GM19238 (cell line): ENCODE results near the gene LRPAP1.
"Not testable (repeated sequence)": the region's sequence is repeated elsewhere in the genome, so short reads cannot be mapped to it uniquely, and the experiment has no call there.

ENCODE experiments used
- DNase-seq: peaks from one replicate; pipeline ENCODE4 v3.0.0; 2011; ENCODE audit warnings: low spot score; ENCODE audit not compliant: insufficient read length

Gene LRPAP1

DNA sequence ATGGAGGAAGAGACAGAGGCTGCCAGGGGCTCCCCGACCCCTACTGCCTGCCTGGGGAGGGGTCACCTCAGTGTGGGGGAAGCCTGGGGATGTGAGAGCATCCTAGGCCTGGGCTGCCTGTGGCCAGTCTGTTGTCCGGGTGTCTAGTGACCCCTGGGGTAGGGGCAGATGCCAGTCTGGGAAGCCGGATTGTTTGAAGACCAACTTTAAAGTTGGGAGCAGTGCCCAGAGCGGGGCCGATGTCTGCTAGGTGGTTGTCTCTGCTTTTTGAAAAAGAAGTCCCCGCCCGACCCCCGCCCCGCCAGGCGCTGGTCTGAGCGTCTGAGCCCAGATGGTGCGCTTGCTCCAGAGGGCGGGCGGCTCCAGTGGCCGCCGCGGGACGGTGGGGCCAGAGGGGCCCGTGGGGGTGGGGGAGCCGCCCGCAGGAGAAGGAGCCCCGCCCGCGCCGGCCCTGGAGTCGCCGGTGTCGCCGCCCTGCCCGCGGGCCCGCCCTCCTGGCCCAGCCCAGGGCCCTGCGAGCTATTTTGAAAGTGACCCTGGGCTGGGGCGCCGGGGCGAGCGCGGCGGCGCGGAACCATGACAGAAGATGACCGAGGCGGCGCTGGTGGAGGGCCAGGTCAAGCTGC lies 69.3 kb downstream of the LRPAP1 start, which contains the start of gene DOK7:
Gene DOK7 (plus strand): TSS at position 517 of the 626 bp plus-strand sequence. CDS start 70 bp downstream, at position 587.
- no peak for DNase-seq

DNA sequence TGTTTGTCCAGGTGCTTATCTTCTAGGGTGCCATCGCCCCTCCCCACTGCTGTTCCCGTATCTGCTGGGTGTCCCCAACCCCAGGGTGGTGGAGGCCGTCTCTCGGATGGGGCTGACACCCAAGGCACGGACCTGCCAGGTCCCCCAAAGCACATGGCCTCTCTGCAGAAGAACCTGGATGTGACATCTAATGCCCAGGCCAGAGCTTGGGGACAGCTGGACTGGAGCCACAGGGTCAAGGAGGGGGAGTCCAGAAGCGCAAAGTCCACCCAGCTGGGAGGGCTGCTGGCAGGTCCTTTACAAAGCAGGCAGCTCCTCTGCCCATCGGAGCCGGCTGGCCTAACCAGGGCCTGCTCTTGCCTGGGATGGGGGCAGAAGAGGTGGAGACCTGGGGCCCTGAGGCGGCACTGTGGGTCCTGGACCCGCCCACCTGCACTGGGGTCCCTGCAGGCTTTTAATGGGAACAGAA lies 69.9 kb downstream of the LRPAP1 start:
- DNase-seq: no peak

DNA sequence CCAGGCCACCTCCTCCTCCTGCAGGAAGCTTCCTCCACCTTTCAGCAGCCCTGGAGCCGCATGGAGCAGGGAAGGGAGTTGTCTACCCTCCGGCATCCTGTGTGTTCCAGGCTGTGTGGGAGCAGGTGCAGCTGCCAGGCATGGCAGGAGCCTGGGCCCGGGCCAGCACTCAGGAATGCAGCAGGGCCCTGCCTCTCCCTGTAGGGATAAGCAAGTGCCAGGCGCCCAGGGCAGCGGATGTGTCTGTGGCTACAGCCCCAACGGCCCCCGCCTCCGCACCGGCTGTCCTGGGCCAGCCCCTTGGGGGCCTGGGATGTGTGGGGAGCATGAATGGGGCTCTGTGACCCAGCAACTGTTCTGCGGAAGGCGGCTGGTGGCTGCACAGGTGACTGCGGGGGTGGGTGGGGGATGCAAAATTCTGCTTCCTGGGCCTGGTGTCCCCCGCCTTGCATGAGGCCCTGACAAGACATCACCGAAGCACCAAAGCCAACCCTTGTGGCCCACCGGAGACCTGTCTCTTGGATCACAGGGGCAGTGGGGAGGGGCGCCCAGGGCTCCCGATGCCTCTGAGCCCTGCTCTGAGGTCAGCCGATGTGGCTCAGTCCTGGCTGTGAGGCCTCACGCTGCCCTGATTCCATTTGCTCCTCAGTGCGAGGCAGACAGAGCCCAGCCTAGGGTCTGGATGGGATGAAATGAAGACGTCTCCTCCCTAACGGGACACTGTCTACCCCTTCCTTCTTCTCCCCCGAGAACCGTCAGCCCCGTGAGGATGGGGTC lies 70.5 kb downstream of the LRPAP1 start:
- DNase-seq: no peak

DNA sequence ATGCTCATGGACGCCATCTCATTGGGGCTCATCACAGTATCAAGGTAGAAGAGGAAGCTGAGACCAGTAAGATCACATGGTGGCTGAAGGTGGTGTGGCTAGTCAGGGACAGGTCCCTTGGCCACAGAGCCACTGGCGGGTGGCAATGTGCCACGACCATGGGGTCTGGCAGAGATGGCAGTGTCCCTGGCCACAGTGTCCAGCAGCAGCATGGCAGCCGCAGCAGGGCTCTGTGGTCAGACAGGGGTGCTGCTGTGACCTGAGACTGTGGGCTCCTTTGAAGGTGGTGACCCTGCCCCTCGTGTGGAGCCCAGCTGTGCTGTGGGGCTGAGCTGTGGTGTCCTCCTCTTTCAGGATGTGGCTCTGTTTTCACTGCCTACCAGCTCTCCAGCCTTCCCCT lies 71.3 kb downstream of the LRPAP1 start:
- no peak for DNase-seq

DNA sequence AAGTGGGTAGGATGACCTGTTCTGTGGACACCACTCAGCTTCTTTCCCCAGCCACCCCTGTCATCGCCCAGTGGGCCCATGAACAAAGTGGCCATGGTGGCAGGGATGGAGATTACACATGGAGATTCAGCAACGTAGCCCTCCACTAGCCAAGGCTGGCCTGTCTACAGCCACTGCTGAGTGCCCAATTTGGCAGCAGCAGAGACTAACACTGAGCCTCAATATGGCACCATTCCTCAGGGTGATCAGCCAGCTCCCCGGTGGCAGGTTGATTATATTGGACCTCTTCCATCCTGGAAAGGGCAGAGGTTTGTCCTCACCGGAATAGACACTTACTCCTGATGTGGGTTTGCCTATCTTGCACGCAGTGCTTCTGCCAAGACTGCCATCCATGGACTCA lies 73.1 kb downstream of the LRPAP1 start:
- DNase-seq: not testable (repeated sequence)

DNA sequence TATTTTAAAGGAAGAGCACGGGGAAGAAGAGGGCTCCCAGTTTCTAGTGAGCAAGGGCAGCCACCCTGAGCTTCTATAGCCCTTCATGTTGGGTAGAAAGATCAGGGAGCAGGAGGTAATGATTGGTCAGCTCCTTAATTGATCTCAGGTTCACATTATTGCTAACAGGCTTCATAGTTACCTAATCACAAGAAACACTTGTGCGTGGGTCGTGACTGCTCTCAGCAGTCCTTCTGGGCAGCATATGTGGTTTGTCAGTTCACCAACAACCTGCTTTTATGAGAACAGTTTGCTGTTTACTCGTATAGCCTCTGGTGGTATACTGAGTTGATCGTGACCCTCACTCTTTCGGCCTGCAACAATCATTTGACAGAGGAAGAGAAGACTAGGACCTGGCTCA lies 73.9 kb downstream of the LRPAP1 start:
- no peak for DNase-seq

DNA sequence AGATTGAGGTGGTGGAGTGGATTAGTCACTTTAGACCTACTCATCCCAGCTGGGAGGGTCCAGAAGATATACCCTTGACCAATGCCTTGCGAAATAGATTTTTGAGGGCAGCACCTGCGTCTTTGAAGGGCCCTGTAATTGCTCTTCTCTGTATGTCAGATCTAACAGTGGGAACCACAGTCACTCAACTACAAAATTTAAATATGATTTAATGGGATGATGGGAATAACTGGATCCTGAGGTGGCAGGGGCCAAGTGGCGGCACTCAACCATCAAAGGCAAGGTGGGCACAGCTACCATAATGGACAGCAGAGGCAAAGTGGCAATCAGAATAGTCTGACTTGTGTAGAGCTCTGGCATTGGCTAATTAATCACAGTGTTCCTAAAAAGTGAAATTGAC lies 76.6 kb downstream of the LRPAP1 start:
- not testable (repeated sequence) for DNase-seq
